GM19372 (cell line): ENCODE results near the gene SPTB.

Experiments used
- ATAC-seq: cut with Tn5 transposase; IDR thresholded peaks from one replicate; pipeline ENCODE4 v1.9.1; 2021; ENCODE audit warnings: mild to moderate bottlenecking, low read depth, moderate library complexity; ENCODE audit not compliant: unreplicated experiment

The SPTB gene

GRCh38 chr14:64795211-64795610, 84.5 kb downstream of the SPTB start:
- ATAC-seq = no peak

DNA sequence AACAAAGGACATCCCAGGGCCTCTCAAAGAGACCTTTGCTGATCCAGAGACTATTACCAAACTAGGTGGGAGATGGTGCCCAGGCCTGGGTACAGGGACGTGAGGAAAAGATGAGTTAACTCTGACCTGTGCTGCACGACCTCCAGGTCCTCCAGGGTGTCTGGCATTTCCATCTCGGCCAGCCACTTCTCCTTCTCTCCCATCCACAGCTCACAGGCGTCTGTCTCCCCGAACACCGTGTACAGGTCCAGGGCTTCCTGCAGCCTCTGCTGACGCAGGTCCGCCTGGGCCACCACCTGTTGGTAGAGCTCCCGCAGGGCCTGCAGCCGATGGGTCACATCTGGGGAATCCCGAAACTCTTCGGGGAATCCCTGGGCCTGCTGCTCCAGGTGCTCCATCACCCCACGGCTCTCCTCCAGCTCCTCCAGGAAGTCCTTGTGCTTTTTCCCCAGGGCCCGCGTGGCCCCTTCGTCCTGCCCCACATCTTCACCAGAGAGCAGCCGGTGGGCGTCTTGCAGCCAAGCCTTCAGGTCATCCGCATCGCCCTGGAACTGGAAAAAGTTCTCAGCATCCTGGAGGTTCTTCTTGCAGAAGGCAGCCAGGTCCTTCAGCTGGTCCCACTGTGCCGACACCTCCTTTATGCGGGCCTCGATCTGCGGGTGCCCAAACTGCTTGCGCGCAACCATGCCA, 86.7 kb downstream of the SPTB start:
- no peak for ATAC-seq

DNA sequence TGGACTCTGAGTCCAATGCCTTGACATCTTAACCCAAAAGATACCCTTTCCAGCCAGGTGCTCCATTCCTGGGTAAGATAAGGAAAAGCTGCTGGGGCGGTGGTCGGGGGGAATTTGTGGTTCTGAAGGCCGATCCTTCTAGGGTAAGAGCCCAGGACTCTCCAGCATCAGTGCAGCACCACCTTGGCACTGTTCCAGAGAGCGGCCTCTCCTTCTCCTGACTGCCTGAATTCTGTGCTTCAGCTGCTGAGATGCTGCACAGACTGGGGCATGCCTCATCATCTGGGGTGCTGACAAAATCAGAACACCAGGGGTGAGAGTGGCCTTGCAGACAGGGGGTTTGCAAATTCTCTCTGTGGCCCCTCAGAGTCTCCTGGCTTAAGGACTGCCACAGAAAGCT, 87.5 kb downstream of the SPTB start:
- ATAC-seq = no peak

DNA sequence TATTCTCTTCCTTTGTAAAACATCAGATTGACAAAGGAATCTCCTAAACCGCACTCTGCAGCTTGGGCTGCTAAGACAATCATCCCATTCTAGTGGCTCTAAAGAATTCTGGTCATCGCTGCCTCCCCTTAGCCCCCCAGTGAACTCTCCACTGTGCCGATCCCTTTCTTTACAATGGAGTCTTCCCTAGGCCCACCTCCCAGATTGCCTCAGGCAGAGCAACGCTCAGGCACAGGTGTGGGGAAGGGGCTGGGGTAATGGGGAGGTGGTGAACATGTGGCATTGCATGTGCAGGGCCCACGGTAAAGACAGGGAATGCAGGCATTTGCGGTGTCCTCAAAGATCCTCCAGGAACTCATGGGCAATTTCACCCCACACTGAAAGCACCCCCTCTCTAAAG, 89.2 kb downstream of the SPTB start:
- no peak for ATAC-seq

GRCh38 chr14:64789696-64790095, 90.0 kb downstream of the SPTB start:
- ATAC-seq = no peak

- ATAC-seq = no peak
These were observed 91.0 kb downstream of the SPTB start for GRCh38 chr14:64788706-64789105.

DNA sequence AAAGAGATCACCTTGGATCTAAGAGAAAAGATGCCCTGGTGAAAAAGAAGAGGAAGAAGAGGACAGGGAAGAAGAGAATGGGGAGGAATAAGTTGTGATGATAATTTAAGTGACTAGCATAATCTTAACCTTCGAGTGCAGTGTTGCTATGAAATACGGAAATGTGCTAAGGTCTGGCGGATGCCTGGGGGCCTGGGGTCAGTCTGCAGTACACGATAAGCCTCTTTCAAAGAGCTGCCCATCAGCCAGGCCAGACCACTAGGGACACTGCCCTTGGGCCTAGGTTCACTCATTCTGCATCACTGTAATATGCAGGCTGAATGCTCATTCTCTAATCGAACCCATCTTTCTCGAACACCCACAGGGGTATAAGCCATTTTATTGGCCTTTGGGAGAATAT, 92.1 kb downstream of the SPTB start:
- no peak for ATAC-seq

- ATAC-seq = no peak
These were observed 93.2 kb downstream of the SPTB start for GRCh38 chr14:64786296-64787149.

DNA sequence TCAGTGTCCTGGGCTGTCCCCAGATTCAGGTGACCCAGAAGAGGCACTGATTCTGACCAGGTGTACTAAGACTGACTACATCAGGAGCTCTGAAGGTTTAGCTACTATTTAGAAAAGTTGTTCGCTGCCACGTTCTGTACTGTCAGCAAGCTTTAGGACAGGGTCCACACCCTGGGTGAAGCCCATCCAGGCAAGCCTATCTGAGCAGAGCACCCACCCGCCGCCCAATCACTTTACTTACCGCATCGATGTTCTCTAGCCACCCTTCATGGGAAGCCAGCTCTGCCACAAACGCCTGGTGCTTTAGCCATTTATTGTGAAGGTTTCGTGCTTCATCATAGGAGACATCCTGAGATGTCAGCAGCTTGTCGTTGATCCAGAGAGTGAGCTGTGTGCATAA, 95.7 kb downstream of the SPTB start:
- no peak for ATAC-seq

- no peak for ATAC-seq
These were observed 97.5 kb downstream of the SPTB start for GRCh38 chr14:64782196-64782595.

- no peak for ATAC-seq
These were observed 100.2 kb downstream of the SPTB start for GRCh38 chr14:64779472-64779871.

GRCh38 chr14:64778104-64778754, 101.5 kb downstream of the SPTB start:
- no peak for ATAC-seq

DNA sequence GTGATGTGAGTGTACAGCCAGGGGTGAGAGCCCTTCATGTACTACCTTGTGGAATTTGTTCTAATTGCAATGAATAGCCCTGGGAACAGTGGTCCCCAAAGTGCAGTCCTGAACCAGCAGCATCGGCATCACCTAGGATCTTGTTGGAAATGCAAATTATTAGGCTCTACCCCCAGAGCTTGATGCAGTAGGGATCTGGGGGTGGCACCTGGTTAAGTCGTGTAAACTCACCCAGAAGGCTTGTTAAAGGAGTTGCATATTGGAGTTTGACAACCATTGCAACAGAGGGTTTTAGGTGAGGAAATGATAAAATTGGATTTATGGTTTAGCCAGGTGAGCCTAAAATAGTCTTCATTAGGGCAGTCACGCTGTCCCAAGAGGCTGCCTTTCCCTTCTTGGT, 102.2 kb downstream of the SPTB start:
- no peak for ATAC-seq

- no peak for ATAC-seq
These were observed 104.5 kb downstream of the SPTB start for GRCh38 chr14:64775081-64775777.

- no peak for ATAC-seq
These were observed 105.4 kb downstream of the SPTB start for GRCh38 chr14:64774272-64774671.

DNA sequence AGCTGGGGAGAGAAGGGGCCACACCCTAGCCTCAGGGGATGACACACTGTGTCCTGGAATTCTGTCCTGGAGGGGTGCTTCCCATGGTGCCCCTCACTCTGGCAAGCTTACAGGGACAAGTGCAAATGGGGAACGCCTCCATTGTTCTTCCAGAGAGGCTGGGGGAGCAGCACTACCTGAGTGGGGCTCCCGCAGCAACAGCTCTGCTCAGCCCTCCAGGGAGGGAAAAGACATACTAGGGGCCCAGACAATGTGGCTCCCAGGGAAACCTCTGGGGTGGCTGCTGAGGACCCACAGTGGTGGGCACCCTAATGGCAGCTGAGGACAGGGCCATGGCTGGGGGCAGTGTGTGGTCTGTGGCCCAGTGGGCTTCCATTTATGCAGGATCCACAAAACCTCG, 106.1 kb downstream of the SPTB start:
- ATAC-seq = no peak

- ATAC-seq = no peak
These were observed 106.7 kb downstream of the SPTB start for GRCh38 chr14:64773046-64773445.

- no peak for ATAC-seq
These were observed 107.2 kb downstream of the SPTB start for GRCh38 chr14:64772397-64772950.

DNA sequence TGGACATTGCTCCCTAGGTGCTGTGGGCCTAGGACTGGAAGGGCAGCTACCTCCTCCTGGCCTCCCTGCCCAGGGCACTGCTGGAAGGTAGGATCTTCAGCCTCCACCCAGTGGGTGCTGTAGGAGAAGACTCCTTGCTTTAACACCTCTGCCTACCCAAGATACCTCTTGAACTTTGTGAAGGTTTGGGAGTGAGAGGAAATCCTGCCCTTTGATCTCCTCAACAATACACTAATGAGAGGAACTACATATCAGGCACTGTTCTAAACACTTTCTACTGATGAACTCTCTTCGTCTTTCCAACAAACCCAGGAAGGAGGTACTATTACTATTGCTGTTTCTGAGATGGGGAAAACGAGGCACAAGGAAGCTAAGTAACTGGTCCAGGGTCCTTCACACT, 108.5 kb downstream of the SPTB start:
- ATAC-seq = no peak

GRCh38 chr14:64770751-64771150, 109.0 kb downstream of the SPTB start:
- ATAC-seq = no peak
